GM12801 (cell line): ENCODE measurements around the gene SBK1.

Experiments used
- CTCF ChIP-seq: IDR thresholded peaks from one replicate; pipeline ENCODE4 v1.5.1; 2011; ENCODE audit warnings: control low read depth; ENCODE audit not compliant: insufficient read length; ENCODE audit errors: extremely low read depth

Gene SBK1

GRCh38 chr16:28300327-28300726, 8.0 kb downstream of the SBK1 start:
- no peak for TF ChIP-seq CTCF

GRCh38 chr16:28301154-28301553, 8.8 kb downstream of the SBK1 start:
- TF ChIP-seq CTCF = no peak

GRCh38 chr16:28301620-28302019, 9.3 kb downstream of the SBK1 start:
- no peak for TF ChIP-seq CTCF

DNA sequence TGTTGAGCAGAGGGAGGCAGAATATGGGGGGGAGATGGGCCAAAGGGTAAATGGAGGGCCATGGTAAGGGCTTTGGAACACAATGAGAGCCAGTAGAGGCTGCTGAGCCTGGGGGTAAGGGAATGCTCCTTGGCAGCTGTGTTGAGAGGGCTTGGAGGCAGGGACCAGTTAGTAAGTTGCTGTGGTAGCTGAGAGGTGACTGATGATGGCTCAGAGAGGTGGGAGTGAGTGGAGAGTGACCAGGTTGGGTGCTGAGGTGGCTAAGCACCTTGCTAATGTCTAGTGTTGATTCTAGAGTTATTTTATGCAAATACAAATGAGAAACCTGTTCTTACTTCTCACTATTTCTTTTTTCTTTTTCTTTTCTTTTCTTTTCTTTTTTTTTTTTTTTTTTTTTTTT, 10.8 kb downstream of the SBK1 start:
- TF ChIP-seq CTCF = no peak

- TF ChIP-seq CTCF = no peak
These were observed 11.9 kb downstream of the SBK1 start for GRCh38 chr16:28304214-28304613.

DNA sequence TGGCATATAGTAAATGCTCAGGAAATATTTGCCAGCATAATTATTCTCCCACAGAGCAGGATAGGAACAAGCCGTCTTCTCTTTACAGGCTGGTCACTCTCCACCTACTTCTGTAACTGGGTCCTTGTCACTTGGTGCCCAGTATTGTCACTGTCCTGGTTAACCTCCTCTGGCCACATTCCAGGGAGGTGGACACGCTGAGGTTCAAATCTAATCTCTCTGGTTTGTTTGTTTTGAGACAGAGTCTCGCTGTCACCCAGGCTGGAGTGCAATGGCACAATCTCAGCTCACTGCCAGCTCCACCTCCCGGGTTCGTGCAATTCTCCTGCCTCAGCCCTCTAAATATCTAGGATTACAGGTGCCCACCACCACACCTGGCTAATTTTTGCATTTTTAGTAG, 15.6 kb downstream of the SBK1 start:
- no peak for TF ChIP-seq CTCF

GRCh38 chr16:28308794-28309584, 16.7 kb downstream of the SBK1 start:
- TF ChIP-seq CTCF = no peak

DNA sequence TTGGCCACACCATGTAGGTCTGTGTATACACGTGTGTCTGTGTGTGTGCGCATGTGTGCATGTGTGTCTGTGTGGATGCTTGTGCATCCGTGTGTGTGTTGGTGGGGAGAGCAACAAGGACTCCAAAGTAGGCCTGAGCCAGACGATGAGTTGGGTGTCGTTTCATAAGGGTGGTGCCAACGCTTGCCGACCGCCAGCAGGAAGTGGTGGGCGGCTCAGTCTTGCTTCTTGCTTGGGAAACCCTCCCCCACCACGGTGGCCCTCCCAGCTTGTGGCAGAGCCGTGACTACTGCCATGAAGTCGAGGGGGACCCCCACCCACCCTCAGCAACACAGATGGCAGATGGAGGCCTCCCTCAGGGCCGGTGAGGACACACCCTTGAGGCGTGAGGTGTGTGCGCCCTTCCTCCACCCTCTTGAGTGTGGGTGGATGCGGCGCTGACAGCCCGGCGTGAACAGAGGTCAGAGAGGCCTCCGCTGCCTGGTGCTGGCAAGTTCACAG, 17.5 kb downstream of the SBK1 start:
- TF ChIP-seq CTCF = no peak
